ENCODE data around the gene ASAP2. TPM values are rescaled to one million over a fixed set of nuclear protein-coding genes. Genes with fewer than 3 reads are reported as not detected.
A peak's percentile ranks its signal among the peaks of the same experiment; 100 is the strongest.

The ASAP2 gene
- total and polyA plus RNA-seq, 9 of the 15 experiments (the other 6 are each of a cell fraction or from before 2014, with no cell fraction given): 0.06 to 4.3 (median 3.1) TPM

- TF ChIP-seq, protein P1, sequence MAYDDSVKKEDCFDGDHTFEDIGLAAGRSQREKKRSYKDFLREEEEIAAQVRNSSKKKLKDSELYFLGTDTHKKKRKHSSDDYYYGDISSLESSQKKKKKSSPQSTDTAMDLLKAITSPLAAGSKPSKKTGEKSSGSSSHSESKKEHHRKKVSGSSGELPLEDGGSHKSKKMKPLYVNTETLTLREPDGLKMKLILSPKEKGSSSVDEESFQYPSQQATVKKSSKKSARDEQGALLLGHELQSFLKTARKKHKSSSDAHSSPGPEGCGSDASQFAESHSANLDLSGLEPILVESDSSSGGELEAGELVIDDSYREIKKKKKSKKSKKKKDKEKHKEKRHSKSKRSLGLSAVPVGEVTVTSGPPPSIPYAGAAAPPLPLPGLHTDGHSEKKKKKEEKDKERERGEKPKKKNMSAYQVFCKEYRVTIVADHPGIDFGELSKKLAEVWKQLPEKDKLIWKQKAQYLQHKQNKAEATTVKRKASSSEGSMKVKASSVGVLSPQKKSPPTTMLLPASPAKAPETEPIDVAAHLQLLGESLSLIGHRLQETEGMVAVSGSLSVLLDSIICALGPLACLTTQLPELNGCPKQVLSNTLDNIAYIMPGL (CRISPR knock-in tag; IDR thresholded peaks at IDR 0.05): no peak
- TF ChIP-seq, protein P2, sequence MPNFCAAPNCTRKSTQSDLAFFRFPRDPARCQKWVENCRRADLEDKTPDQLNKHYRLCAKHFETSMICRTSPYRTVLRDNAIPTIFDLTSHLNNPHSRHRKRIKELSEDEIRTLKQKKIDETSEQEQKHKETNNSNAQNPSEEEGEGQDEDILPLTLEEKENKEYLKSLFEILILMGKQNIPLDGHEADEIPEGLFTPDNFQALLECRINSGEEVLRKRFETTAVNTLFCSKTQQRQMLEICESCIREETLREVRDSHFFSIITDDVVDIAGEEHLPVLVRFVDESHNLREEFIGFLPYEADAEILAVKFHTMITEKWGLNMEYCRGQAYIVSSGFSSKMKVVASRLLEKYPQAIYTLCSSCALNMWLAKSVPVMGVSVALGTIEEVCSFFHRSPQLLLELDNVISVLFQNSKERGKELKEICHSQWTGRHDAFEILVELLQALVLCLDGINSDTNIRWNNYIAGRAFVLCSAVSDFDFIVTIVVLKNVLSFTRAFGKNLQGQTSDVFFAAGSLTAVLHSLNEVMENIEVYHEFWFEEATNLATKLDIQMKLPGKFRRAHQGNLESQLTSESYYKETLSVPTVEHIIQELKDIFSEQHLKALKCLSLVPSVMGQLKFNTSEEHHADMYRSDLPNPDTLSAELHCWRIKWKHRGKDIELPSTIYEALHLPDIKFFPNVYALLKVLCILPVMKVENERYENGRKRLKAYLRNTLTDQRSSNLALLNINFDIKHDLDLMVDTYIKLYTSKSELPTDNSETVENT (CRISPR knock-in tag; IDR thresholded peaks at IDR 0.05): no peak
- TF ChIP-seq ZNF75A (CRISPR knock-in tag; IDR thresholded peaks at IDR 0.05) (no peak), POLR2AphosphoS5 (IDR thresholded peaks at IDR 0.05; ENCODE audit: control insufficient read depth, insufficient read depth, low read depth, low read length) (no peak), MLX (CRISPR knock-in tag; conservative IDR thresholded peaks at IDR 0.05) (no peak), KLF10 (CRISPR knock-in tag; IDR thresholded peaks at IDR 0.05) (no peak), RBM34 (IDR thresholded peaks at IDR 0.05; ENCODE audit: borderline replicate concordance, insufficient read depth, low read length) (no peak), CBFB (CRISPR knock-in tag; IDR thresholded peaks at IDR 0.05) (no peak), POLR2AphosphoS2 (IDR thresholded peaks at IDR 0.05; ENCODE audit: low read length) (no peak), HES1 (IDR thresholded peaks at IDR 0.05; ENCODE audit: low read depth) (no peak), ARID1B (IDR thresholded peaks at IDR 0.05) (peak; percentile 81), ZBTB43 (CRISPR knock-in tag; IDR thresholded peaks at IDR 0.05) (no peak), SRSF7 (optimal IDR thresholded peaks at IDR 0.05; ENCODE audit: low read depth, low read length) (no peak), ZNF79 (CRISPR knock-in tag; IDR thresholded peaks at IDR 0.05; ENCODE audit: low read depth) (no peak), NR4A1 (CRISPR knock-in tag; IDR thresholded peaks at IDR 0.05) (no peak), NR4A1 (tag; IDR thresholded peaks at IDR 0.05) (no peak), PRPF4 (IDR thresholded peaks at IDR 0.05; ENCODE audit: insufficient read depth, low read depth, low read length, poor library complexity, severe bottlenecking) (no peak), ZNF143 (CRISPR knock-in tag; IDR thresholded peaks at IDR 0.05) (no peak), FOSL1 (tag; conservative IDR thresholded peaks at IDR 0.05) (peak; percentile 94), MCM2 (IDR thresholded peaks at IDR 0.05; ENCODE audit: low read depth) (no peak)
- TF ChIP-seq, protein P3, sequence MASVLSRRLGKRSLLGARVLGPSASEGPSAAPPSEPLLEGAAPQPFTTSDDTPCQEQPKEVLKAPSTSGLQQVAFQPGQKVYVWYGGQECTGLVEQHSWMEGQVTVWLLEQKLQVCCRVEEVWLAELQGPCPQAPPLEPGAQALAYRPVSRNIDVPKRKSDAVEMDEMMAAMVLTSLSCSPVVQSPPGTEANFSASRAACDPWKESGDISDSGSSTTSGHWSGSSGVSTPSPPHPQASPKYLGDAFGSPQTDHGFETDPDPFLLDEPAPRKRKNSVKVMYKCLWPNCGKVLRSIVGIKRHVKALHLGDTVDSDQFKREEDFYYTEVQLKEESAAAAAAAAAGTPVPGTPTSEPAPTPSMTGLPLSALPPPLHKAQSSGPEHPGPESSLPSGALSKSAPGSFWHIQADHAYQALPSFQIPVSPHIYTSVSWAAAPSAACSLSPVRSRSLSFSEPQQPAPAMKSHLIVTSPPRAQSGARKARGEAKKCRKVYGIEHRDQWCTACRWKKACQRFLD (CRISPR knock-in tag; IDR thresholded peaks at IDR 0.05): no peak
Measured at GRCh38 chr2:9234680-9235146, 28.1 kb downstream of the ASAP2 start (continued).
